Right renal pelvis (tissue), 4 donors: Measurements from ENCODE around the gene ACSBG1. TPM values are rescaled to one million over a fixed set of nuclear protein-coding genes. Genes with fewer than 3 reads are reported as not detected.

ENCODE experiments used
- DNase-seq, 4 donors: peaks; one replicate each; pipeline ENCODE4 v3.0.0-alpha.2; 2013; ENCODE audit warnings: low read depth in 4 of 4, low spot score in 3 of 4, missing footprints in 1 of 4
- polyA plus RNA-seq, 4 donors: library from polyadenylated mRNA; unstranded; fragments of 120-200 nt; gene quantifications; one replicate each; pipeline ENCODE4 v1.2.1, GENCODE V29; 2013; ENCODE audit not compliant: insufficient read length in 4 of 4

Gene ACSBG1
- polyA plus RNA-seq, 4 donors, result 0.55 to 0.96 (median 0.80) TPM

DNA sequence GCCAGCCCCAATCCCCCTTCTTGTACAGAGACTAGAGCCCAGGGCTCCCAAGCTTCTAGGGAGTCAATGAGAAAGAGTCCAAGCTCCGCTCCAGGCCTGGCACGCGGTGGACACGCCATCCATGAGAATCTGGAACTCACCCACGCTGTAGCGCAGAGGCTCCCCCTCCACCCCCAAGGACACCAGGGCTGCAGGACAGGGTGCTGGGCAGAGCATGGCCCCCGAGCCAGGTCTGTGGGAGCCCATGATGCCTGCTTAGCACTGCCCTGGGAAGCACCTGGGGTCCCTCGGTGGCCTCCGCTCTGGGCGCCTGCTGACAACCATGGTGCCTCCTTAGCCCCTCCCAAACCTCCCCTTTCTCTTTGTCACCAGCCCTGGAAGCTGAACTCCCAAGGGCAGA, 28.5 kb downstream of the ACSBG1 start:
- no peak for DNase-seq

DNA sequence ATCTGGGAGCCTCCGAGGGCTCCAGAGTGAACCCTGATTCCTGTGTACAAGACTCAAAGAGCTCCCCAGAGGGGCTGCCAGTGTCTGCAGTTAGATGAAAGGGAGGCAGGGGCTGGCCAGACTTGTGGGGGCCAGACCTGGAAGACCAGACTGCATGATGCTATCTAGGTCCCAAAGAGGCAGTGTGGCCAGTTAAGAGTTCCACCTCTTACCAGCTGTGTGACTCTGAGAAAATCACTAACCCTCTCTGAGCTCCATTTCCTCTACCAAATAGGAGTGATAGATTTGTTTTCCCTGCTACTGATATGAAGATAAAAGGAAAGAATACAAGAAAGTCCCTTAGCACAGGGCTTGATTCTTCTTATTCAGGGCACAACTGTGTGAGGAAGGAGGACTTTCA, 29.0 kb downstream of the ACSBG1 start:
- no peak for DNase-seq

DNA sequence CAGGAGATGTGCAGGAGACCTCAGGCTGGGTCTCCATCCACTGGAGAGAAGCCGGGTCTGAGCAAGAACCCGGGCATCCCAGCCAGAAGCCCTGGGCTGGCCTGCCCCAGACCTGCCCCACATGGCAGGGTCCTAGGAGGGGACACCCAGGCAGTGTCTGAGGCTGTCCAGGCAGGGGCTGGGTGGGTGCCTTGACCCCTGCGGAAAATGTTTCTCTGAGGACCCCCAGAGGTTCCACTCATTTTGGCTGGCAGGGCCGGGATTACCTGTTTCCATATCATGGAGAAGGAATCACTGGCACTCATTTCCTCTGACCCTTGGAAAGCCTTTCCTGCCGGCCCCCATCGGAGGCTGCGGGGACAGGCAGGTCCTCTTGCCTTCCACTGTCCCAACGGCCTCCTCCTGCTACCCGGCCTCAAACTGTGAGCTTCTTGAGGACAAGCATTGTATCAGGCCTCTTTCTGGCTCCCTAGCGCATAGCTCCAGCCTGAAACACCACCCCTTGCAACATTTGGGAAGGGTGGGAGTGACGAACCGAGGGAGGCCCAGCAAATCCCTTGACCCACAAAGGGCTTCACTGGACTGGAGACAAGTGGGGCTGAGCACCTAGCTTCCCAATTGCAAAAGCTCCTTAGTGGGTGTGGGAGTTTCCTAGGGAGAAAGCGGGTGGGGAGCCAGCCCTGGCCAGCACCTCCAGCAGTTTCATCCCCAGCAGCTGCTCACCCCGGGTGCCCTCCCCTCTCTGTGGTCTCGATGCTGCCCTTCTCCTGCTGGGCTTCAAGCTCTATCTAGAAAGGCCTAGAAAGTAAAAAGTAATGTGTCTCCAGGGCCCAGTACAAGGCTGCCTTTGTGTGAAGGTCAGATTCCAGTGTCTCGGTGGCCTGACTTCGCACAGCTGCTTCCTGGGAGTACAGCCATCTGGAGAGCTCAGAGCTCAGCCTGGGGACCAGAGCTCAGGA, 29.7 kb downstream of the ACSBG1 start:
- DNase-seq, result peak in 2 of 4 donors; percentile 27 to 45

DNA sequence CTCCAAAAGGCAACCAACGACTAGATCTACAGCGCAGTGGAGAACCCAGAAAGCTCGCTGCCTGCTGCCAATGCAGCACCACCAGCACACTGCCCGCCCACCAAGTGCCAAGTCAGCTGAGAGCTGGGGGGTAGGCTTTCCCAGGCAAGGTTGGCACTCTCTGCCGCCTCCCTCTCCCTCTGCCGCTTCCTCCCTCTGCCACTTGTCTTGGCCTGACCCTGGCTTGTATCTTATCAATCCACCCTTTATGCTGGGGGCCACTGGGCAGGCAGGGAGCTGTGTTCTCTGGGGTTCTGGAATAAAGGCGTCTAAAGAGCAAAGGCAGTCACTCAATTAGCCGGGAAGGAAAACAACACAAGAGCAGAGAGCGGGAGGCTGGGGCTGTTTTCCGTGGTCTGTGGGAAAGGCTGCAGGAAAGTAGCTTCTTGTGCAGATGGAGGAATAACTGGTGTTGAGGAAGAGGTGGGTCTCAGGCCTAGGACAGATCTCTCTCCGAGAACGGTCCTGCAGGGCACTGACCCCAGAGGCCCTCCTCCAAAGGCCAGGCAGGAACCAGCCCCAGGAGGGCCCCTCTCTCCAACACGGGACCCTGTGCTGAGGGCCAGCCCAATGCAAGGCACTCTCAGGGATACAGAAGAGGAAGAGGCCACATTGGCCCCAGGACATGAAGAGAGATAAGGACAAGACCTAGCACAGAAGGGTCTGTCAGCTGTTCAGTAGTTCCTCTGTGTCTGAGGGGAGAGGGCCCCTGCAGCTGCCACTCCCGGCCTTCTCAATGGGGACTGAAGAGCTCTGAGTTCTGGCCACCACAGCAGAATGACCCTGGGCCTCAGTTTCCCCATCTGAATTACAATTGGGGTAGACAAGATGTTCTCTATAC, 30.8 kb downstream of the ACSBG1 start:
- no peak for DNase-seq

DNA sequence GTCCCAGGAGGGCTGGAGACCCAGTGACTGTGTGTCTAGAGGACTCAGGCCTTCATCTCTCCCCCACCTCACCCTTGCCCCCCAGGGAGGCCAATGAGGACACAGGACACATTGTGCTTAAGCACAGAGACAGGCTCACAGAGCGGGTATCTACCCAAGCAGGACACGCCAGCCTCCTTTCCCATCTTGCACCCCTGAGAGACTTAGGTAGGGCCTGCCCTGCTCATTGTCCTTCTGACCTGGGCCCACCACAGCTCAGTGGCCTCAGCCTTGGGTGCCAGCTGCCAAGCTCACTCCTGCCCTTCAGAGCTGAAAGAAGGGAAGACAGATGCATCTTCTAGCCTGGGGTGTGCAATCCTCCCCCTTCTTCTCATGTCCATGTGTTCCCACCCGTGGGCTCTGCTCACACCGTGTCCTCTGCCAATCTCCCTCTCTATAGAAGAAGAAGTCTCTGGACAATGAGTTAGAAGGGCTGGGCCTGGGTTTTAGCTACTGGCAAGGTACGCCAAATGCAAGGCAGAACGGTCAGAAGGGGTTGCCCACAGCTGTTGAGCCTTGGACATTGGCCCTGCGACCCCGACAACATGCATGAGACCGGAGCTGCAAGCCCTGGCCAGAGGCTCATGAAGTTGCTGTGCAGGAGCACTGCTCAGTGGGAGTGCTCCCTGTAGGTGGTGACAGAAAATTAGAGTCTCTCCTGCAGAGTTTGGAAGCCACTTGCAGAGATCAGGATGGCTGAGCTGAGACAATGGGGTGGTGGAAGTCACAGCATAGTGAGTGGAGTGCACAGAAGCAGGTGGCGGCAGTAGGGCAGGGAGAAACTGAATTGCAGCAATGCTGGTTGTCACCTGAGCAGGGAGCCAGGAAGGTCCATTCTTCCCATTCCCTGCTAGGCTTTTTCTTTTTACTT, 32.8 kb downstream of the ACSBG1 start:
- DNase-seq, result no peak

DNA sequence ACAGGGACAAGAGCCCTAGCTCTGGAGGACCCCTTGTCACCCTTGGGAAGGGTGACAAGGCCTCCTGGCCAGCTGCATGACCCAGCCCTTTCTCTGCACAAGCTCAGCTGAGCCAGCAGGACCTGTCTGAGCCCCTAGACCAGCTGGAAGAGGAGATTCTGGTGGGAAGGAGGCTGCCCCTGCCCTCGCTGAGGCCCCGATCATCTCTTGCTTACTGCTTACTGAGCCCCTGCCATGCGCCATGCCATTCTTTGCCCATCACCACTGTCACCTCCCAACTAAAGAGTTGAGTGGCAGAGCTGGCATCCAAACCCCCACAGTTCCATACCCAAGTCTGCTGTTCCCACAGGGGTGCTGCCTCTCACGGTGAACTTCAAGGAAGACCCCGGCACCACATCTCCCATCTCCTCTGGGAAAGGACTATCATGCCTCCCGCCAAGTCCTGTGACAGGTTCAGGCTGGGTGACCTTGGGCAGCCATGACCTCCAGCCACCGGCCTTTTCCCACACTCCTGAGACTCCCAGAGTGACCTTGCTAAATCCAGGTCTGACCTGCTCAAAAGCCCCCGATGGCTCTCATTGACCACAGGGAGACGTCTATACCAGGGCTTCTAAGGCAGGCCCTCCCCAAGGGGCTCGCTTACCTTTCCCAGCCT, 34.0 kb downstream of the ACSBG1 start:
- no peak for DNase-seq

DNA sequence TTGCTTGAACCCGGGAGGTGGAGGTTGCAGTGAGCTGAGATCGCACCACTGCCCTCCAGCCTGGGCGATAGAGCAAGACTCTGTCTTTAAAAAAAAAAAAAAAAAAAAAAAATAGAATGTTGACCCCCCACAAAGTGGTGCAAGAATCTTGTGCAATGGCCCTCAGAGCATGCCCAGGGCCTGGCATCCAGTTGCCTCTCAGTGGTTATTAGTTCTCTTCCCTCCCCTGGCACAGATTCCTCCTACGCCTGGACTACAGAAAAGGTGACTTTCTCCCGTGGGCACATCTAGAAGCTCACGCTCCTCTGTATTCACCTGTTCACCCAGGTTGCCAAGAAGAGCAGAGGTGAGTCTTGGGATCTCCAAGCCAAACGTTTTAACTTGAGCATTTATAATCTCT, 36.7 kb downstream of the ACSBG1 start:
- no peak for DNase-seq

DNA sequence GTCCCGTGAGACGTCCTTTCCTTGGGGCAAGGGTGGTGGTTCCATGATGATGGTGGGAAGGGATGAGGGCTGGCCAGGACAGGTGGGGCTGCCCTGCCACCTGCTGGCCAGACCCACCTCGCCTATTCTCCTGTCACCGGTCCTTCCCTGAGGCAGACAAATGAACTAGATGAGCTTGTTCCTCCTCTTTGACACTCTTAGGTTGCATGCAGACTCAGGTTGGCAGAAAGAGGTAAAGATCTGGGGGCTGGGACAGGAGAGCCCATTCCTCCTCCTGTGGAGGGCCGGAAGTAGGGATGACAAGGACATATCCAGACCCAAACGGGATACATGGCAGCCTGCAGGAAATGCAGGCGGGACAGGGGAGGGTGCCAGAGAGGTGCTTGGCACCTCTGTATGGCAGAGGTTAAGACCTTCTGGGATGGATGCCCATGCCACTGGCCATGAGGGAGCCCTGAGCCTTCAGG, 38.6 kb downstream of the ACSBG1 start:
- no peak for DNase-seq

DNA sequence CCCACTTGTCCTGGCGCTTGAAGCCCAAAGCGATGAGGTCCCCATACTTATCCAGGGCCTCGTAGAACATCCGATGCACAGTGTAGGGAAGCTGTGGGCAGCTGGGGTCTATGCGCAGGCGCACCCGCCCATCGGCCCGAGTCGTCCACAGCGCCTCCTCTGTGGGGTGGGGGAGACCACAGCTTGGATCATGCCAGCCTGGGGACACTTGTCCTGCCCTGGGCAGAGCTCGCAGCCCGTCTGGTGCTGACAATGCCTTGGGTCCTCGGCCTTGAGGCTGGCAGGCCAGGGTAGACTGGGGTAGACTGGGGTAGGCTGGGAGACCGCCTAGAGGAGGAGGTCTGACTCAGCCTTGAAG, 39.8 kb downstream of the ACSBG1 start:
- no peak for DNase-seq

DNA sequence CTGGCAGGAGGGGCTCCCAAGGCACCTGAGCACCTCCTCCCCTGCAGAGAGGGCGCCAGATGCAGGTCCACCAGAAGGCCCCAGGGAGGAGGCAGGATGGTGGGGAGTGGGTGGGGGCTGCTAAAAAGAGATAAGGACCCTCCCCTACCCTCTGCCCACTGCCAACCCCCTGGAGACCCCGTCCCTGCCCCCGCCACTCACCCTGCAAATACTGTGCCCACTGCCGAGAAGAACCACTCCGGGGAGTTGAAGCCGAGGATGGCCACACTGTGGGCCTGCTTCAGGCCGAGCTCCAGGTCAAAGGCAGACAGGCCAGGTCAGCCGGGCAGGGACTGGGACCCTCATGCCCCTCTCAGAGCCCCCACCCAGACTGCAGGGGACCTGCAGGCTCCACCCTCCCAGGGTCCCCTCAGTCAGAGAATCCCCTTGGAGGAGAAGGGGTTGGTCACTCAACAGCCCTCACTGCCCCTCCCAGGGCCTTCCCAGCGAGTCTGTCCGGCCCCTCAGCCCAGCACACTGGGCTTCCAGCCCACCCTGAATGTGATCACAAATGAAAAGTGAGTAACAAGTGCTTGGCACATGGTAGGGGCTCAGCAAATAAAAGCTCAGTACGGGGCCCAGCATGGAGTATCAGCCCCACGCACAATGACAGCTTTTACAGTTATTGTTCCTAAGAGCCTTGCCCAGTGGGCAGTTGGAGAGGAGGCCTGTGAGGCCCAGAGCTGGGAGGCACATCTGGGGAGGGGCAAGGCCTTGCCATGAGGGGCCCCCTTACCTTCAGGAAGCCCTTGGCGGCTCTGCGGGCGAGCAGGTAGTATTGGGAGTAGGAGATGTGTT, 40.4 kb downstream of the ACSBG1 start:
- DNase-seq, result no peak

DNA sequence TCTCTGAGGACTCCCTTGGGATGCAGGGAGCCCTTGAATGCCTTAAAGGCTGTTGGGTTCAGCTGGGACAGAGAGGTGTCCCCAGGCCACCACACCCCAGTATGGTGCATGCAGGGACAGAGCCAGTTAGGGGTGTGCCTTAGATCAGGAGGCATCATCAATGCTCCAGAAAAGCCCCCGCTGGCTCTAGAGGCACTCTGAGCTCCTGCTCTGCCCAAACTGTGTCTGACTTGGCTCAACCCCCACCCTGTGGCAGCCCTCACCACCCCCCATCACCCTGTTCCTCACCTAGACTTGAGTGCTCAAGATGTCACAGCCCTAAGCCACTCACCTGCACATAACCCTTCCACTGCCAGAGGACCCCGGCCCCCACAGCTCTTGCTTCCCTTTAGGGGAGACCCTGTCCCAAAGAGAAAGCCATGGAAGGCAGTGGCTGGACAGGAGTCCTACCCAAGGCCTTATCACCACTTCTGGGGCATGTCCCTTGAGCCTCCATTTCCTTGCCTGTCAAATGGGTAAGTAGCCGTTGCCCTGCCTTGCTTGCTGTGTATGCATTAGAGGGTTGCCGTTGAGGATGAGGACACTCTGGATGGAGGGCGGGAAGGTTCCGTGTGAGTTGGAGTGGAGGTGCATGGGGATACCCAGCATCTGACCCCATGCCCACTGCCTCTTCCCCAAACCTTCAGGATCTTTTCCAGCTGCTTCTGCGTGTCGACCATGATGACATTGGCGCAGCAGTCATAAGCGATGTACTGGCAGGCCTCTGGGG, 41.4 kb downstream of the ACSBG1 start:
- no peak for DNase-seq

DNA sequence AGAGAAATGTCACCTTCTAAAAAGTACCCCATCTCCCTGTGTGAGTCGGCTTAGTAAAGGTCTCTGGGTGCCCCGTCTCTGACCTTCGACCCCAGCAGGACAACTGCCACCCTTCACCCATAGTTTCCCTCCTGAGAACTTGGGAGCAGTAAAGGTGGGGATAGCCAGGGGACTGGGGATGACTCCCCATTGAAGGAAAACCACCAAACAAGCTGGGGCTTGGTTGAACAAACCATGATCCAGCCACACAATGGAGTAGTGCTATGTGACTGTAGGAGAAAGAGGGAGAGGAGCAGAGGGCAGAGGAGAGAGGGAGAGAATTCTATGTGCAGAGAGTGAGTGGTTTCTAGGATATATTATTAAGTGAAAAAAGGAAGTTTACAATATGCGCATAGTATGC, 51.5 kb downstream of the ACSBG1 start:
- DNase-seq, result no peak

DNA sequence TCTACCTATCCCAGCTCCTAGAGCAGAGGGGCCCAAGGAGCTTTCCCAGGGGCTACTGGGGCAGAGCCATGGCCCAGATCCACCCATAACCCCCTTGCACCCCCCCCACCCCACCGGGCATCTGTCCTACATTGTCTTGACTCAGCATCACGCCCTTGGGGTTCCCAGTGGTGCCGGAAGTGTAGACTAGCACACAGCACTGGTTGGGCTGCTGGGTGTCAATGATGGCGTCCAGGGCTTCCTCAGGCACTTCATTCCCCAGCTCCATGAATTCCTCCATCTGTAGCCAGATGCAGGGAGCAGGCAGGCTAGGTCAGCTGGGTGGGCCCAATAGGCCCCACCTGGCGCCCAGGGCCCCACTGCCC, 52.0 kb downstream of the ACSBG1 start:
- no peak for DNase-seq

DNA sequence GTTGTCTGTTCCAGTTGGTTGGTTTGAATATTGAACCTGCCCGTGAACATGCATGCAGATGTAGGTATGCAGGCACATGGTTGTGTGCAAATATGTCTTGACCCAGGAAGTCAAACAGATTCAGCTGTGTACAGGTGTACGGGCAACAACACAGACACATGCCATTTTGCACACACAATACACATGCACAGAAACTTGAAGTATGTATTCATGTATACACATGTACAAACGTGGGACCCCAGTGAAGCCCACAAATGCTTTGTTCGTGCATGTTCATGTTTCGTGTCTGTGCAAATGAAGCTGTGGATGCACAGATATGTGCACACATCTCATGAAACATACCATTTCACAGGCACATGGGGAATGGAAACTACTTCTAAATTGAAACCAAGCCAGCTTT, 54.5 kb downstream of the ACSBG1 start:
- DNase-seq, result no peak

DNA sequence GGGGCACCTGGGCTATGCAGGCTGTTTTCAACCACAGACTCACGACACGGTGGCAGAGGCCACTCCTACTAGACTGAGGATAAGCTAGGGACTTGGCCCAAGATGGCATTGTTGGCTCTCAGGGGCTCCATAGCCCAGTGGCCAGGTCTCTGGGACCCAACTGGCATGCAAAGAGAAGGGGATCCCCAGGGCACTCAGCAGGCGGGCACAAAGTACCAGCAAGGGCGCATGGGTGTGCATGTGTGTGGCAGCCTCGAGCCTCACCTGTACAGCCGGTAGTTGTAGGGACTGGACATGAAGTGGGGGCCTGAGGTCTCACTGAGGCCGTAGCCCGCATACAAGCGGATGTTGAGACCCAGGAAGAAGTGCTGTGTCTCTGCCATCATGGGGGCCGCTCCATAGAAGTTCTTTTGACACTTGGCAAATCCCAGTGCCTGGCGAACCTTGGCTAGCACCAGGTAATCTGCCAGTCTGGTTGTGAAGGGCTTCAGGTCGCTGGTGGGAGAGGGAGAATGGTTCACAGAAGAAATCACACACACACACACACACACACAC, 55.0 kb downstream of the ACSBG1 start:
- no peak for DNase-seq

DNA sequence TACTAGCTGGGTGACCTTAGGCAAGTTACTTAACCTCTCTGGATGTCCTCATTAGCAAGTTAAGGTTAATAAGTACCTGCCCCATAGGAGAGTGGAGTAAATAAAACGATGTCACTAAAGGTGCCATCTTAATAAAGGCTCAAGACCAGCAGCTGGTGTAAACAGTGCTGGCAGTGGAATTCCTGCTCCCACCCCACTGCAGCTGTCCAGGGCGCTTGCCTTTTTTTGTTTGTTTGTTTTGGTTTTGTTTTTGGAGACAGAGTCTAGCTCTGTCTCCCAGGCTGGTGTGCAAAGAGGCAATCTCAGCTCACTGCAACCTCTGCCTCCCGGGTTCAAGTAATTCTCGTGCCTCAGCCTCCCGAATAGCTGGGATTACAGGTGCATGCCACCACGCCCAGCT, 56.3 kb downstream of the ACSBG1 start:
- no peak for DNase-seq

DNA sequence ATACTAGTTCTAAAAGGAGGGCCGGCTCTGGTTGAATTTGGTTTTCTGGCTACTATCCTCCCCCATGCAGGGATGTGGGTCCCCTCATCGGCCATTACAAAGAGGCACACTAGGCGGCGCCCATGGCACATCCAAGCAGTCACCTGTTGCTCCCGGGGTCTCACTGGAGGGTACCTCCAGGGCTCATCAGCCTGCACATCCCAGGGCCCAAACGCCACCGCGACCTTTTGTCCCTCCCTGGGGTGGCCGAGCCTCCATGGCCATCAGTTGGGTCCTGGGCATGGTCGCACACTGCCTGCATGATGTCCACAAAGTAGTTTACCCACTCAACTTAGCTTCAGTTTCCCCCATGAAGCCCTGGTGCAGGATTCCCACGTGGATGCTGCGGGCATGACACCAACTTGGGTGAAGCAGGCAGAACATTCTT, 56.9 kb downstream of the ACSBG1 start:
- peak in 2 of 4 donors; percentile 2 to 10 for DNase-seq

DNA sequence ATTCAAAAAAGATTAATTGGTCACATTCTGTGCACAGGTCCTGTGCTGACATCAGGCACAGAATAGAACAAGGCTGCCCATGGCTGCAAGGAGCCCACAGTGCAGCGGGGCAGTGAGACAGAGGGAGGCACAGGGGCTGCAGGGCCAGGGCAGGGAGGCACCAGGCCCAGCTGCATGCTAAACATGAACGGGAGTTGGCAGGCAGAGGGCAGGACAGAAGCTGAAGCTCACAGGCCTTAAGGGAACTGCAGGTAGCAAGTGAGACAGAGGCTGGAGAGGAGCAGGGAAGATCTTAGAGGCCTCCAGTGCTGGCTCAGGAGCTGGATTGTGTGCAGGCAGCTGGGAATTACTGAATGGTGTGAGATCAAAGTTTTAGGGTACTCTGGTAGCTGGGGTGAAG, 59.0 kb downstream of the ACSBG1 start:
- no peak for DNase-seq
